A549 (cell line): ENCODE measurements around the gene ABCC5. TPM values are rescaled to one million over a fixed set of nuclear protein-coding genes. Genes with fewer than 3 reads are reported as not detected.
A peak's percentile ranks its signal among the peaks of the same experiment; 100 is the strongest.

ENCODE experiments used
- ATAC-seq, 2 experiments: fragments of 200-7000 bp in 1 of 2; fragments of >200 bp in 1 of 2; cut with Nextera tagmentation in 1 of 2; cut with Tn5 transposase in 1 of 2; 3 replicates each; pipeline versions ENCODE4 v1.8.0 to v1.9.1; 2018 to 2020; ENCODE audit warnings: mild to moderate bottlenecking in 1 of 2, moderate library complexity in 1 of 2
- CTCF ChIA-PET: fragments of 300-600 bp; sonication (Branson Sonifier 250); formaldehyde crosslinking; extraction: SDS; loops from one replicate; lab custom pipeline; 2021; ENCODE audit warnings: antibody characterized with exemption, inconsistent platforms; lab: Yijun Ruan, JAX
- POLR2A ChIA-PET: fragments of 350-600 bp; formaldehyde crosslinking; extraction: SDS; loops from one replicate; lab custom pipeline; 2021; ENCODE audit warnings: antibody characterized with exemption, inconsistent platforms; lab: Yijun Ruan, JAX
- DNase-seq, 2 experiments: peaks; one replicate each; pipeline versions ENCODE4 v3.0.0 to v3.0.0-alpha.2; 2011 to 2016; ENCODE audit warnings: low read depth in 1 of 2, low spot score in 1 of 2
- FAIRE-seq: peaks from 2 replicates; lab custom pipeline; 2011; peaks lifted over from hg19 to GRCh38; lab: Jason Lieb, UNC
- H3K27ac ChIP-seq, 2 experiments: fragments of >200 bp; sonication (Bioruptor Twin); formaldehyde crosslinking; 3 replicates each; pipeline ENCODE4 v1.5.1; 2016 to 2017
- H3K4me1 ChIP-seq: fragments of >200 bp; sonication (Bioruptor Twin); formaldehyde crosslinking; 3 replicates; pipeline ENCODE4 v1.6.1; 2016
- H3K4me2 ChIP-seq: fragments of >200 bp; sonication (Bioruptor Twin); formaldehyde crosslinking; 3 replicates; pipeline ENCODE4 v1.6.1; 2016
- H3K4me3 ChIP-seq: fragments of >200 bp; sonication (Bioruptor Twin); formaldehyde crosslinking; 3 replicates; pipeline ENCODE4 v1.5.1; 2016
- H3K9me3 ChIP-seq: fragments of >200 bp; sonication (Bioruptor Twin); formaldehyde crosslinking; 3 replicates; pipeline ENCODE4 v1.6.1; 2016
- BHLHE40 ChIP-seq: IDR thresholded peaks from 2 replicates; pipeline ENCODE4 v1.6.1; 2012; ENCODE audit warnings: low read depth, low read length, inconsistent platforms
- CHD4 ChIP-seq: fragments of 200-600 bp; sonication (generic); IDR thresholded peaks from 2 replicates; pipeline ENCODE4 v1.6.1; 2016; ENCODE audit warnings: antibody characterized with exemption, mild to moderate bottlenecking, borderline replicate concordance
- CTCF ChIP-seq: fragments of >200 bp; sonication (Bioruptor Twin); formaldehyde crosslinking; IDR thresholded peaks from 3 replicates; pipeline ENCODE4 v1.5.1; 2016
- EHMT2 ChIP-seq: fragments of 200-600 bp; sonication (generic); IDR thresholded peaks from 2 replicates; pipeline ENCODE4 v1.6.1; 2016; ENCODE audit warnings: antibody characterized with exemption, low read depth, mild to moderate bottlenecking, moderate library complexity
- ESRRA ChIP-seq: fragments of 150-350 bp; IDR thresholded peaks from 2 replicates; pipeline ENCODE4 v1.6.1; 2014; ENCODE audit warnings: mild to moderate bottlenecking, low read length, borderline replicate concordance
- GATA3 ChIP-seq: IDR thresholded peaks from 2 replicates; pipeline ENCODE4 v1.6.1; 2012; ENCODE audit warnings: borderline replicate concordance
- HOXB13 ChIP-seq: fragments of 250-450 bp; sonication (Bioruptor Pico); IDR thresholded peaks from 2 replicates; pipeline ENCODE4 v1.5.0; 2020; ENCODE audit warnings: low read depth, mild to moderate bottlenecking, moderate library complexity
- JUNB ChIP-seq: fragments of >200 bp; sonication (Bioruptor Twin); formaldehyde crosslinking; IDR thresholded peaks from 2 replicates; pipeline ENCODE4 v1.6.1; 2016
- MAFK ChIP-seq: fragments of 450-650 bp; IDR thresholded peaks from 2 replicates; pipeline ENCODE4 v1.6.1; 2014; ENCODE audit not compliant: partially characterized antibody
- MYC ChIP-seq: IDR thresholded peaks from 2 replicates; pipeline ENCODE4 v1.6.1; 2012; ENCODE audit warnings: mild to moderate bottlenecking, inconsistent platforms, low read length, improper control_type of control experiment, borderline replicate concordance
- NFE2L2 ChIP-seq: fragments of 150-350 bp; conservative IDR thresholded peaks from 2 replicates; pipeline ENCODE4 v1.6.1; 2014; ENCODE audit warnings: low read length
- NPAS2 ChIP-seq: fragments of 250-450 bp; sonication (Bioruptor Pico); IDR thresholded peaks from 2 replicates; pipeline ENCODE4 v1.8.0; 2022; ENCODE audit warnings: mild to moderate bottlenecking, moderate library complexity, borderline replicate concordance
- POLR2A ChIP-seq: IDR thresholded peaks from 2 replicates; pipeline ENCODE4 v1.6.1; 2012; ENCODE audit warnings: mild to moderate bottlenecking, low read length
- RCOR1 ChIP-seq: fragments of 150-350 bp; IDR thresholded peaks from 2 replicates; pipeline ENCODE4 v1.6.1; 2014; ENCODE audit warnings: antibody characterized with exemption, low read length, low read depth
- RFX5 ChIP-seq: fragments of 450-650 bp; IDR thresholded peaks from 2 replicates; pipeline ENCODE4 v1.7.1; 2014; ENCODE audit warnings: antibody characterized with exemption, mild to moderate bottlenecking, moderate library complexity
- RNF2 ChIP-seq: fragments of 200-600 bp; sonication (generic); IDR thresholded peaks from 2 replicates; pipeline ENCODE4 v1.6.1; 2016; ENCODE audit warnings: low read depth, mild to moderate bottlenecking, antibody characterized with exemption, moderate library complexity, borderline replicate concordance
- WGBS: methylation state at CpG from one replicate; pipeline ENCODE4 v1.1.6; 2017; ENCODE audit errors: missing lambda C conversion rate; 5-methylcytosine and 5-hydroxymethylcytosine counted together
- polyA plus RNA-seq, 4 experiments: library from polyadenylated mRNA; depleted of rRNA in 3 of 4; stranded (reverse); fragments of >200 nt; fragmentation: RNase III in 1 of 4; extraction: RNeasy Plus Mini Kit Qiagen cat#74134 plus additional on column Dnase treatment in 1 of 4; gene quantifications; 2 replicates in 3 of 4; 3 replicates in 1 of 4; pipeline ENCODE4 v1.2.3, GENCODE V29; 2011 to 2017
- TF ChIP-seq, protein P1 (sequence below): fragments of 150-350 bp; IDR thresholded peaks from 2 replicates; pipeline ENCODE4 v1.6.1; 2014; ENCODE audit warnings: low read depth, mild to moderate bottlenecking, low read length
- TF ChIP-seq, protein P2 (sequence below): IDR thresholded peaks from 2 replicates; pipeline ENCODE4 v1.6.1; 2012

ABCC5 gene
- polyA plus RNA-seq, 2 of the 4 experiments (the other 2 are of a cell fraction): 14.2 to 20.7 TPM

DNA sequence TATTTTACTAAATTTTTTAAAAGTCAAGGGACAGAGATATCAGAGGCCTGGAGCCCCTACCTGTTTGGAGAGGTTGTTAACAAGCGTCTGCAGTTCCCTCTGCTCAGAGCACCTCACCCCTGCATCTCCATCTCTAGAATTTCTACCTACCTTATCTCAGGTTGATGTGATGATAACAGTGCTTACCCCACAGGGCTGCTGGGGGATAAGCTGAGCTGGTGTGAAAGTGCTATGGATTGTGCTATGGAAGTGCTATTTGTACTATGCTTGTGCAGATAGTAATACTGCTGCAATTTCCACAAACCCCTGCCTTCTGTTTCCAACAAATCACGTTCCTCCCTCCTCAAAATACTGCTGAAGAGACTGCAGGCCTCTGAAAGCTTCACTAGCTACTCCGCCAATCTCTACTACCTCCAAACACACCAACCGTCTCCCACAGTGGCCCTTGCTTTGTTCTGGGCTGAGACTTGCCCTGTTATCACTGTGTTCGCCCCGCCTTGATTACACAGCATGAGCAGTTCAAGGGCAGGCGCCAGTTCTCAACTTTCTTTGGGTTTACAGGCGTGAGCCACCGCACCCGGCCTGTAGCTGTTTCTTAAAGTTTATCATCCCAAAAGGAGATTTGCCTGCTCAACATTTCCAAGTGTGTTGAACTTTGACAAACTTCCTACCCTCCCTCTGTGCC, 104.6 kb downstream of the ABCC5 start:
- POLR2A ChIA-PET: no interaction called here
- 72% methylated on average over 10 of the region's 10 CpGs for WGBS
- H3K9me3 ChIP-seq: no peaks in the 10 kb centered on the region
- no peak for DNase-seq
- TF ChIP-seq HOXB13 (CRISPR knock-in tag) (no peak), ESRRA (no peak), RCOR1 (no peak)
- TF ChIP-seq, all 56 proteins: peak for 0
- no peak overlapping the region for H3K4me3 ChIP-seq
- H3K4me1 ChIP-seq: peaks cover 11% of the 10 kb centered on the region; the same call in 2 of the 3 replicates
- peak in 1 of 2 experiments; percentile 44; a peak in 2 of 6 replicates for ATAC-seq
- FAIRE-seq: no peak
- peak overlapping the region in 1 of 2 experiments; percentile 11; a peak in 2 of 6 replicates for H3K27ac ChIP-seq
- H3K4me2 ChIP-seq: no peak overlapping the region
- CTCF ChIA-PET: interaction anchor here (1.4 to 1.5 kb wide), 3 partner anchors 17 to 28 kb away, joined by 3 to 5 read pairs (median 4); partner anchors contain the start of gene PARL

- no peak overlapping the region for H3K4me3 ChIP-seq
- DNase-seq (no peak), FAIRE-seq (no peak), ATAC-seq (no peak)
- ChIA-PET POLR2A (no interaction called here), CTCF (interaction anchor here (1.1 to 1.9 kb wide), 3 partner anchors 16 to 106 kb away, joined by 4 to 8 read pairs (median 5); partner anchors contain the start of genes ABCC5 and PARL)
- H3K4me1 ChIP-seq: peaks cover 11% of the 10 kb centered on the region; the same call in 2 of the 3 replicates
- no peak overlapping the region for H3K27ac ChIP-seq
- TF ChIP-seq GATA3 (0 out of 2 replicates have a peak, but pooled peaks have one; percentile 18), CTCF (no peak), CHD4 (no peak)
- TF ChIP-seq, protein P1, sequence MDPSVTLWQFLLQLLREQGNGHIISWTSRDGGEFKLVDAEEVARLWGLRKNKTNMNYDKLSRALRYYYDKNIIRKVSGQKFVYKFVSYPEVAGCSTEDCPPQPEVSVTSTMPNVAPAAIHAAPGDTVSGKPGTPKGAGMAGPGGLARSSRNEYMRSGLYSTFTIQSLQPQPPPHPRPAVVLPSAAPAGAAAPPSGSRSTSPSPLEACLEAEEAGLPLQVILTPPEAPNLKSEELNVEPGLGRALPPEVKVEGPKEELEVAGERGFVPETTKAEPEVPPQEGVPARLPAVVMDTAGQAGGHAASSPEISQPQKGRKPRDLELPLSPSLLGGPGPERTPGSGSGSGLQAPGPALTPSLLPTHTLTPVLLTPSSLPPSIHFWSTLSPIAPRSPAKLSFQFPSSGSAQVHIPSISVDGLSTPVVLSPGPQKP: no peak
- H3K4me2 ChIP-seq: no peak overlapping the region
- 95% methylated on average over 8 of the region's 8 CpGs for WGBS
- no peaks in the 10 kb centered on the region for H3K9me3 ChIP-seq
These were observed 105.7 kb downstream of the ABCC5 start for GRCh38 chr3:183911763-183912506.

- Histone ChIP-seq H3K4me3 (no peak overlapping the region), H3K4me2 (no peak overlapping the region), H3K9me3 (no peaks in the 10 kb centered on the region), H3K27ac (no peak overlapping the region; a peak in 1 of 6 replicates), H3K4me1 (peaks cover 11% of the 10 kb centered on the region; the same call in 2 of the 3 replicates)
- TF ChIP-seq MYC: no peak
- TF ChIP-seq POLR2A: no peak
- TF ChIP-seq JUNB: no peak
- TF ChIP-seq NPAS2: no peak
- TF ChIP-seq BHLHE40: no peak
- no peak for TF ChIP-seq MAFK
- no peak for TF ChIP-seq RNF2
- TF ChIP-seq, protein P2, sequence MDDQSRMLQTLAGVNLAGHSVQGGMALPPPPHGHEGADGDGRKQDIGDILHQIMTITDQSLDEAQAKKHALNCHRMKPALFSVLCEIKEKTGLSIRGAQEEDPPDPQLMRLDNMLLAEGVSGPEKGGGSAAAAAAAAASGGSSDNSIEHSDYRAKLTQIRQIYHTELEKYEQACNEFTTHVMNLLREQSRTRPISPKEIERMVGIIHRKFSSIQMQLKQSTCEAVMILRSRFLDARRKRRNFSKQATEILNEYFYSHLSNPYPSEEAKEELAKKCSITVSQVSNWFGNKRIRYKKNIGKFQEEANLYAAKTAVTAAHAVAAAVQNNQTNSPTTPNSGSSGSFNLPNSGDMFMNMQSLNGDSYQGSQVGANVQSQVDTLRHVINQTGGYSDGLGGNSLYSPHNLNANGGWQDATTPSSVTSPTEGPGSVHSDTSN: no peak
- no peak for TF ChIP-seq RCOR1
- TF ChIP-seq RFX5: no peak
- TF ChIP-seq NFE2L2: no peak
- no peak for TF ChIP-seq EHMT2
- peak in 1 of 2 experiments; percentile 29; a peak in 4 of 6 replicates for ATAC-seq
- no peak for DNase-seq
- 82% methylated on average over 5 of the region's 6 CpGs for WGBS
- FAIRE-seq: no peak
- ChIA-PET POLR2A (no interaction called here), CTCF (interaction anchor here (0.6 to 1.9 kb wide), 2 partner anchors 15 to 1285 kb away, joined by 3 to 8 read pairs; no protein-coding TSS in a partner anchor)
These were observed 106.6 kb downstream of the ABCC5 start for GRCh38 chr3:183911087-183911486.
